Activated T-helper 2 cell treated with anti-CD3 and anti-CD28 coated beads, Interferon-gamma antibody, Interleukin-2, Interleukin-4, amounts not matched to agents 10 μg/mL and 5 μg/mL and 100 μg/mL, durations not matched to agents 14 hours and 24 hours and 36 hours (primary cell): ENCODE measurements around the gene PSMB11. TPM values are rescaled to one million over a fixed set of nuclear protein-coding genes. Genes with fewer than 3 reads are reported as not detected.
A peak's percentile ranks its signal among the peaks of the same experiment; 100 is the strongest.
"Not testable (repeated sequence)": the region's sequence is repeated elsewhere in the genome, so short reads cannot be mapped to it uniquely, and the experiment has no call there.

Source experiments
- DNase-seq: peaks from one replicate; pipeline ENCODE4 v3.0.0; 2021; ENCODE audit warnings: low spot score
- H3K27ac Mint-ChIP-seq: one replicate; pipeline ENCODE4 v1.8.0; 2021; ENCODE audit warnings: mixed read lengths
- H3K27me3 Mint-ChIP-seq: one replicate; pipeline ENCODE4 v1.8.0; 2021; ENCODE audit warnings: low read depth, mixed read lengths
- H3K36me3 Mint-ChIP-seq: one replicate; pipeline ENCODE4 v1.8.0; 2021; ENCODE audit warnings: low read depth, mixed read lengths
- H3K4me1 Mint-ChIP-seq: one replicate; pipeline ENCODE4 v1.8.0; 2021; ENCODE audit warnings: low read depth, mixed read lengths
- H3K4me3 Mint-ChIP-seq: one replicate; pipeline ENCODE4 v1.8.0; 2021; ENCODE audit warnings: low read depth, mild to moderate bottlenecking, moderate library complexity, mixed read lengths
- H3K9me3 Mint-ChIP-seq: one replicate; pipeline ENCODE4 v1.8.0; 2021; ENCODE audit warnings: mixed read lengths
- intact Hi-C: fragments of 100-400 bp; cut with micrococcal nuclease; formaldehyde crosslinking; loops from one replicate; pipeline ENCODE4 v1.15.1; 2023
- total RNA-seq: library from RNA; stranded (reverse); gene quantifications from 2 replicates; pipeline ENCODE4 v1.2.3, GENCODE V29; 2022

Gene PSMB11
- total RNA-seq, 1 donor from 2014 or later = not detected

DNA sequence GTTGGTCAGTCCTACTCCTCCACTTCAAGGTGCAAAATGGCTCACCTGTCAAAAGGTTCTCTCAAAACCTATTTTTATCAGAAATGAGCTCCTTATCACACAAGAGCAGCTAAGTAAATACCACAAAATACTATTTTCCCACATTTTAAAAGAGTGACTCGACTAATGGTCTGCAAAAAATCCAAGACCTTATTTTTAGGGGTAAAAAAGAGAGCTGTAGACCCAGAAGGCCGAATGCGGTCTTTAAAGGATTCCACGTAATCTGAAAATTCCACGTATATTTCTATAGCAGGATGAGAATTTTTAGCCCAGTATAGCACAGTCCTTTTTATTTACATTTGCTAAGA, 35.9 kb upstream of the PSMB11 start:
- Mint-ChIP-seq H3K27me3 (no peaks in the 10 kb centered on the region), H3K4me3 (peak overlapping the region; percentile 92), H3K27ac (peak overlapping the region; percentile 98), H3K4me1 (peaks cover 38% of the 10 kb centered on the region), H3K9me3 (no peaks in the 10 kb centered on the region), H3K36me3 (no peaks in the 10 kb centered on the region)
- intact Hi-C loops = loop anchor here (2.0 to 10.0 kb wide), 4 partner anchors 19 to 299 kb away; partner anchors contain the start of genes BCL2L2, CDH24, PPP1R3E and PRMT5
- no peak for DNase-seq

- intact Hi-C loops = loop anchor here (1.0 to 10.0 kb wide), 6 partner anchors 20 to 298 kb away; partner anchors contain the start of genes BCL2L2, CDH24, PPP1R3E and PRMT5
- DNase-seq = peak; percentile 98
- Mint-ChIP-seq H3K9me3 (no peaks in the 10 kb centered on the region), H3K27me3 (no peaks in the 10 kb centered on the region), H3K4me3 (peak overlapping the region; percentile 92), H3K36me3 (no peaks in the 10 kb centered on the region), H3K27ac (peak overlapping the region; percentile 98), H3K4me1 (peaks cover 38% of the 10 kb centered on the region)
Observed at GRCh38 chr14:23006544-23007419, 35.2 kb upstream of the PSMB11 start.

DNA sequence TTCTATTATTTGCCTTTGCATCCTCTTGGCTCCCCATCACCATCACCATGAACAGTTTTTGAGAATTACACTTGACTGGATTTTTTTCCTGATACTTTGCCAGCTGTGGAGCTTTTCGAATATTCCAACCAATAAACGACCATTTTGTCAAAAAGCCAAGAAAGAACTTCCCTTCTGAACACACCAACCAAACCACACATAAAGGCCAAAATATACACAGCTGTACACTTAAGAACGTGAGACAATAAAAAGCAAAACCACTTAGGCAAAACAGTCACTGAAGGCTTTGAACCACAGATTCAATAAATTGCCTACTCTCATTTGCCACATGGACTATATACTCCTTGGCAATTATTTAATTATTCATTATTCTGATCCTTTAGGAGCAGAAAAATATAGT, 33.2 kb upstream of the PSMB11 start:
- Mint-ChIP-seq H3K27me3 (no peaks in the 10 kb centered on the region), H3K9me3 (no peaks in the 10 kb centered on the region), H3K4me3 (peak overlapping the region; percentile 93), H3K36me3 (no peaks in the 10 kb centered on the region), H3K27ac (peak overlapping the region; percentile 98), H3K4me1 (peaks cover 38% of the 10 kb centered on the region)
- intact Hi-C loops = loop anchor here (5.0 to 10.0 kb wide), 2 partner anchors 48 to 296 kb away; partner anchors contain the start of genes BCL2L2, CDH24 and PPP1R3E
- no peak for DNase-seq

GRCh38 chr14:23009483-23009938, 32.5 kb upstream of the PSMB11 start:
- Mint-ChIP-seq H3K4me1 (peaks cover 38% of the 10 kb centered on the region), H3K27ac (peak overlapping the region; percentile 96), H3K36me3 (no peaks in the 10 kb centered on the region), H3K4me3 (peak overlapping the region; percentile 93), H3K27me3 (no peaks in the 10 kb centered on the region), H3K9me3 (no peaks in the 10 kb centered on the region)
- no peak for DNase-seq
- intact Hi-C loops = loop anchor here (5.0 to 10.0 kb wide), 2 partner anchors 48 to 295 kb away; partner anchors contain the start of genes BCL2L2, CDH24 and PPP1R3E

- intact Hi-C loops = loop anchor here (5.0 to 10.0 kb wide), 2 partner anchors 47 to 295 kb away; partner anchors contain the start of genes BCL2L2, CDH24 and PPP1R3E
- peaks cover 34% of the 10 kb centered on the region for H3K4me1 Mint-ChIP-seq
- H3K27ac Mint-ChIP-seq = peak within 1 kb of the TSS; percentile 98
- H3K27me3 Mint-ChIP-seq = no peaks in the 10 kb centered on the region
- H3K9me3 Mint-ChIP-seq = no peaks in the 10 kb centered on the region
- peak; percentile 73 for DNase-seq
- H3K36me3 Mint-ChIP-seq = no peaks in the 10 kb centered on the region
- peak within 1 kb of the TSS; percentile 93 for H3K4me3 Mint-ChIP-seq
Observed at GRCh38 chr14:23009939-23010726, 31.9 kb upstream of the PSMB11 start, which contains the start of gene C14orf93. TSS of gene C14orf93 (minus strand) at chr14:23010143. CDS start at chr14:22999023, 11,120 bp downstream.

DNA sequence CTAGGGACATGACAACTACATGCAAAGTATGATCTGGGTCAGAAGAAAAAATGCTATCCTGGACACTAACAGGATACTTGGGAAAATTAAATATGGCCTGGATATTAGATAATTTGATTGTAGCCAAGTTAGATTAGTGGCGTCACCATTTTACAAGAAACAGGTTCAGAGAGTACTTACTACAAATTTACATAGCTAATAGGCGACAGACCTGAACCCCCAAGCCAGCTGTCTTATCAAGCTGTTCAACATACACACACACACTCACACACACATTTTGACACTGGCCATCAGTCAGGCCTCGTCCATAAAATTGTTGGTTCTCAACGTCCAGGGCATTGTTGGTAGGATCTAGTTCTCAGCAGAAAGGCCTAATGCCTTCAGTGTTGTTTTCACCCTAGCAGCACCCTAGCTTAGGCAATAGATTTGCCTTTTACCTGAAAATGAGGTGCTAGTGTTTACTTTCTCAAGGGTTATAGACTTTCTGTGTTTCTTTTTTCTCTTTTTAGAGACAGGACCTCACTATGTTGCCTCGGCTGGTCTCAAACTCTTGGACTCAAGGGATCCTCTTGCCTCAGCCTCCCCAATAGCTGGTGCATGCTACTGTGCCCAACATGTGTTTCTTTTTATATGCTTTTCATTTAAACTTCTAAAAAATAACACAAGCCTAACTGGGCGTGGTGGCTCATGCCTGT, 28.8 kb upstream of the PSMB11 start:
- intact Hi-C loops = no loop called here
- Mint-ChIP-seq H3K27ac (no peak overlapping the region), H3K36me3 (no peaks in the 10 kb centered on the region), H3K4me3 (no peak overlapping the region), H3K27me3 (no peaks in the 10 kb centered on the region), H3K9me3 (no peaks in the 10 kb centered on the region), H3K4me1 (peaks cover 19% of the 10 kb centered on the region)
- DNase-seq = no peak

DNA sequence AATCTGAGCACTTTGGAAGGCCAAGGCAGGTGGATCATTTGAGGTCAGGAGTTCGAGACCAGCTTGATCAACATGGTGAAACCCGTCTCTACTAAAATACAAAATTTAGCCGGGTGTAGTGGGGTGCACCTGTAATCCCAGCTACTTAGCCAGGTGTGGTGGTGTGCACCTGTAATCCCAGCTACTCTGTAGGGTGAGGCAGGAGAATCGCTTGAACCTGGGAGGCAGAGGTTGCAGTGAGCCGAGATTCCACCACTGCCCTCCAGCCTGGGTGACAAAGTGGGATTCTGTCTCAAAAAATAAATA, 28.3 kb upstream of the PSMB11 start:
- H3K27me3 Mint-ChIP-seq, H3K9me3 Mint-ChIP-seq, intact Hi-C loops, DNase-seq, H3K36me3 Mint-ChIP-seq, H3K4me3 Mint-ChIP-seq, H3K27ac Mint-ChIP-seq: not testable (repeated sequence)
- peaks cover 15% of the 10 kb centered on the region for H3K4me1 Mint-ChIP-seq

GRCh38 chr14:23015618-23016017, 26.4 kb upstream of the PSMB11 start:
- Mint-ChIP-seq H3K4me1 (peaks cover 6% of the 10 kb centered on the region), H3K4me3 (no peak overlapping the region), H3K9me3 (no peaks in the 10 kb centered on the region), H3K27me3 (no peaks in the 10 kb centered on the region), H3K27ac (peak overlapping the region; percentile 17), H3K36me3 (no peaks in the 10 kb centered on the region)
- no peak for DNase-seq
- intact Hi-C loops = no loop called here

- intact Hi-C loops = no loop called here
- Mint-ChIP-seq H3K4me1 (peaks cover 12% of the 10 kb centered on the region), H3K27me3 (no peaks in the 10 kb centered on the region), H3K27ac (no peak overlapping the region), H3K4me3 (no peak overlapping the region), H3K9me3 (no peaks in the 10 kb centered on the region), H3K36me3 (peaks cover 4% of the 10 kb centered on the region)
- no peak for DNase-seq
Observed at GRCh38 chr14:23017091-23017490, 24.9 kb upstream of the PSMB11 start.

GRCh38 chr14:23018107-23018506, 23.9 kb upstream of the PSMB11 start:
- peaks cover 9% of the 10 kb centered on the region for H3K36me3 Mint-ChIP-seq
- H3K27ac Mint-ChIP-seq = no peak overlapping the region
- DNase-seq = no peak
- H3K9me3 Mint-ChIP-seq = no peaks in the 10 kb centered on the region
- no peaks in the 10 kb centered on the region for H3K27me3 Mint-ChIP-seq
- no peak overlapping the region for H3K4me3 Mint-ChIP-seq
- H3K4me1 Mint-ChIP-seq = peaks cover 17% of the 10 kb centered on the region
- intact Hi-C loops = no loop called here

- Mint-ChIP-seq H3K9me3 (no peaks in the 10 kb centered on the region), H3K36me3 (peaks cover 30% of the 10 kb centered on the region), H3K27me3 (no peaks in the 10 kb centered on the region), H3K4me3 (no peak overlapping the region), H3K4me1 (peaks cover 30% of the 10 kb centered on the region), H3K27ac (no peak overlapping the region)
- DNase-seq = no peak
- intact Hi-C loops = no loop called here
Observed at GRCh38 chr14:23020143-23021128, 21.6 kb upstream of the PSMB11 start.
